Skeletal muscle tissue (tissue), 4 donors: ENCODE results near the gene NDUFA12. TPM values are rescaled to one million over a fixed set of nuclear protein-coding genes. Genes with fewer than 3 reads are reported as not detected.

Experiments used
- H3K27ac ChIP-seq: one replicate; pipeline ENCODE4 v1.7.0; 2013; ENCODE audit warnings: mild to moderate bottlenecking, low read depth, low read length, inconsistent platforms
- H3K27me3 ChIP-seq, 3 donors: one replicate each; pipeline ENCODE4 v1.7.0; 2013; ENCODE audit warnings: low read length in 3 of 3; ENCODE audit not compliant: control insufficient read depth in 3 of 3, insufficient read depth in 3 of 3
- H3K36me3 ChIP-seq, 3 donors: one replicate each; pipeline ENCODE4 v1.7.0; 2013; ENCODE audit warnings: low read length in 3 of 3; ENCODE audit not compliant: control insufficient read depth in 3 of 3, insufficient read depth in 3 of 3
- H3K4me1 ChIP-seq, 3 donors: one replicate each; pipeline ENCODE4 v1.7.0; 2013; ENCODE audit warnings: low read length in 3 of 3, mild to moderate bottlenecking in 3 of 3; ENCODE audit not compliant: control insufficient read depth in 3 of 3, insufficient read depth in 3 of 3
- H3K4me3 ChIP-seq, 3 donors: one replicate each; pipeline ENCODE4 v1.7.0; 2013; ENCODE audit warnings: low read length in 3 of 3
- H3K9ac ChIP-seq, 3 donors: one replicate each; pipeline ENCODE4 v1.7.0; 2013; ENCODE audit warnings: low read length in 3 of 3, mild to moderate bottlenecking in 3 of 3, moderate library complexity in 2 of 3, low read depth in 1 of 3
- H3K9me3 ChIP-seq, 3 donors: one replicate each; pipeline ENCODE4 v1.7.0; 2013; ENCODE audit warnings: low read length in 3 of 3; ENCODE audit not compliant: control insufficient read depth in 3 of 3
- total RNA-seq: library from RNA; depleted of rRNA; stranded (reverse); fragments of >200 nt; gene quantifications from one replicate; pipeline ENCODE4 v1.2.3, GENCODE V29; 2014
- donor health status: Osteomylitis.

NDUFA12 gene
- total RNA-seq, 1 donor from 2014 or later: 105 TPM

GRCh38 chr12:94970560-94970959, 32.9 kb downstream of the NDUFA12 start:
- H3K27ac ChIP-seq: no peak overlapping the region
- no peak overlapping the region for H3K4me3 ChIP-seq
- H3K36me3 ChIP-seq: peaks cover 3 to 14% (median 8%) of the 10 kb centered on the region in 3 donors
- no peaks in the 10 kb centered on the region for H3K4me1 ChIP-seq
- no peaks in the 10 kb centered on the region for H3K27me3 ChIP-seq
- H3K9ac ChIP-seq: no peak overlapping the region
- no peaks in the 10 kb centered on the region for H3K9me3 ChIP-seq

- Histone ChIP-seq H3K9ac (no peak overlapping the region), H3K4me3 (no peak overlapping the region), H3K27me3 (no peaks in the 10 kb centered on the region), H3K9me3 (no peaks in the 10 kb centered on the region), H3K27ac (no peak overlapping the region), H3K4me1 (no peaks in the 10 kb centered on the region), H3K36me3 (peaks cover 3 to 14% (median 8%) of the 10 kb centered on the region in 3 donors)
These were observed 34.1 kb downstream of the NDUFA12 start for GRCh38 chr12:94969424-94969823.

GRCh38 chr12:94965982-94966630, 37.4 kb downstream of the NDUFA12 start:
- H3K4me3 ChIP-seq: no peak overlapping the region
- no peak overlapping the region for H3K27ac ChIP-seq
- H3K9me3 ChIP-seq: no peaks in the 10 kb centered on the region
- H3K4me1 ChIP-seq: no peaks in the 10 kb centered on the region
- peaks cover 3 to 10% (median 3%) of the 10 kb centered on the region in 3 donors for H3K36me3 ChIP-seq
- no peaks in the 10 kb centered on the region for H3K27me3 ChIP-seq
- no peak overlapping the region for H3K9ac ChIP-seq

- no peaks in the 10 kb centered on the region for H3K4me1 ChIP-seq
- no peaks in the 10 kb centered on the region for H3K36me3 ChIP-seq
- H3K27me3 ChIP-seq: no peaks in the 10 kb centered on the region
- no peak overlapping the region for H3K27ac ChIP-seq
- H3K9me3 ChIP-seq: no peaks in the 10 kb centered on the region
- no peak overlapping the region for H3K4me3 ChIP-seq
- no peak overlapping the region for H3K9ac ChIP-seq
These were observed 39.8 kb downstream of the NDUFA12 start for GRCh38 chr12:94963649-94964048.

GRCh38 chr12:94962670-94963069, 40.8 kb downstream of the NDUFA12 start:
- Histone ChIP-seq H3K27me3 (no peaks in the 10 kb centered on the region), H3K27ac (no peak overlapping the region), H3K4me1 (no peaks in the 10 kb centered on the region), H3K36me3 (no peaks in the 10 kb centered on the region), H3K9me3 (no peaks in the 10 kb centered on the region), H3K4me3 (no peak overlapping the region), H3K9ac (no peak overlapping the region)

GRCh38 chr12:94961911-94962310, 41.6 kb downstream of the NDUFA12 start:
- Histone ChIP-seq H3K27ac (no peak overlapping the region), H3K9me3 (no peaks in the 10 kb centered on the region), H3K27me3 (no peaks in the 10 kb centered on the region), H3K36me3 (no peaks in the 10 kb centered on the region), H3K4me3 (no peak overlapping the region), H3K9ac (no peak overlapping the region), H3K4me1 (no peaks in the 10 kb centered on the region)

- H3K4me3 ChIP-seq: no peak overlapping the region
These were observed 42.2 kb downstream of the NDUFA12 start for GRCh38 chr12:94961256-94961824.

GRCh38 chr12:94957006-94957405, 46.5 kb downstream of the NDUFA12 start:
- Histone ChIP-seq H3K36me3 (no peaks in the 10 kb centered on the region), H3K27me3 (no peaks in the 10 kb centered on the region), H3K4me1 (peaks cover 0 to 9% (median 0%) of the 10 kb centered on the region in 3 donors), H3K9ac (no peak overlapping the region), H3K4me3 (no peak overlapping the region), H3K9me3 (no peaks in the 10 kb centered on the region), H3K27ac (no peak overlapping the region)

More at GRCh38 chr12:94961256-94961824, 42.2 kb downstream of the NDUFA12 start:
- H3K36me3 ChIP-seq: no peaks in the 10 kb centered on the region
- no peaks in the 10 kb centered on the region for H3K9me3 ChIP-seq
- no peak overlapping the region for H3K27ac ChIP-seq
- no peaks in the 10 kb centered on the region for H3K4me1 ChIP-seq
- H3K27me3 ChIP-seq: no peaks in the 10 kb centered on the region
- no peak overlapping the region for H3K9ac ChIP-seq

- Histone ChIP-seq H3K9me3 (no peaks in the 10 kb centered on the region), H3K4me3 (no peak overlapping the region), H3K9ac (no peak overlapping the region), H3K27ac (no peak overlapping the region), H3K36me3 (no peaks in the 10 kb centered on the region), H3K4me1 (peaks cover 0 to 9% (median 0%) of the 10 kb centered on the region in 3 donors), H3K27me3 (no peaks in the 10 kb centered on the region)
These were observed 48.4 kb downstream of the NDUFA12 start for GRCh38 chr12:94954948-94955592.

- Histone ChIP-seq H3K4me3 (no peak overlapping the region), H3K4me1 (peaks cover 0 to 9% (median 0%) of the 10 kb centered on the region in 3 donors), H3K9me3 (no peaks in the 10 kb centered on the region), H3K36me3 (no peaks in the 10 kb centered on the region), H3K9ac (no peak overlapping the region), H3K27ac (no peak overlapping the region), H3K27me3 (no peaks in the 10 kb centered on the region)
These were observed 49.3 kb downstream of the NDUFA12 start for GRCh38 chr12:94954029-94954685.
